GM10248 (cell line): ENCODE measurements around the gene SPDYE16.
"Not testable (repeated sequence)": the region's sequence is repeated elsewhere in the genome, so short reads cannot be mapped to it uniquely, and the experiment has no call there.

Experiments
- CTCF ChIA-PET: fragments of 300-600 bp; sonication (Branson Sonifier 250); formaldehyde crosslinking; extraction: SDS; loops from one replicate; lab custom pipeline; 2021; ENCODE audit warnings: antibody characterized with exemption; lab: Yijun Ruan, JAX
- POLR2A ChIA-PET: fragments of 350-650 bp; sonication (Branson Sonifier 250); formaldehyde crosslinking; extraction: SDS; loops from one replicate; lab custom pipeline; 2020; ENCODE audit warnings: antibody characterized with exemption; lab: Yijun Ruan, JAX
- DNase-seq: peaks from one replicate; pipeline ENCODE4 v3.0.0; 2012; ENCODE audit errors: extremely low spot score

Gene SPDYE16

GRCh38 chr7:76485822-76486610, 57.1 kb downstream of the SPDYE16 start:
- CTCF ChIA-PET, POLR2A ChIA-PET, DNase-seq: not testable (repeated sequence)

- CTCF ChIA-PET, POLR2A ChIA-PET, DNase-seq: not testable (repeated sequence)
Observed at GRCh38 chr7:76484456-76484855, 58.6 kb downstream of the SPDYE16 start.

GRCh38 chr7:76483081-76483480, 60.0 kb downstream of the SPDYE16 start:
- CTCF ChIA-PET, POLR2A ChIA-PET, DNase-seq: not testable (repeated sequence)

- POLR2A ChIA-PET, DNase-seq, CTCF ChIA-PET: not testable (repeated sequence)
Observed at GRCh38 chr7:76482660-76483059, 60.4 kb downstream of the SPDYE16 start.
